Astrocyte (in vitro differentiated cells and primary cell): ENCODE results near the gene LIMK2. TPM values are rescaled to one million over a fixed set of nuclear protein-coding genes. Genes with fewer than 3 reads are reported as not detected.

Experiments used
- DNase-seq: peaks from one replicate; pipeline ENCODE4 v3.0.0-alpha.2; 2010; ENCODE audit warnings: low read depth
- FAIRE-seq: peaks from 2 replicates; lab custom pipeline; 2011; peaks lifted over from hg19 to GRCh38; lab: Jason Lieb, UNC
- H2AFZ ChIP-seq: 2 replicates; pipeline ENCODE4 v1.6.0; 2012; ENCODE audit warnings: low read depth, low read length, inconsistent platforms
- H3K27ac ChIP-seq: 2 replicates; pipeline ENCODE4 v1.5.1; 2011; ENCODE audit warnings: low read depth, low read length, inconsistent platforms
- H3K27me3 ChIP-seq: 2 replicates; pipeline ENCODE4 v1.6.0; 2011; ENCODE audit warnings: low read length, inconsistent platforms; ENCODE audit not compliant: insufficient read depth
- H3K36me3 ChIP-seq: 2 replicates; pipeline ENCODE4 v1.5.1; 2011; ENCODE audit warnings: low read length, inconsistent platforms; ENCODE audit not compliant: insufficient read depth
- H3K4me1 ChIP-seq: 2 replicates; pipeline ENCODE4 v1.5.1; 2011; ENCODE audit warnings: low read length, inconsistent platforms; ENCODE audit not compliant: insufficient read depth
- H3K4me2 ChIP-seq: 2 replicates; pipeline ENCODE4 v1.6.0; 2012; ENCODE audit warnings: low read length, inconsistent platforms
- H3K4me3 ChIP-seq: 2 replicates; pipeline ENCODE4 v1.5.1; 2011; ENCODE audit warnings: low read depth, mild to moderate bottlenecking, low read length, inconsistent platforms; ENCODE audit not compliant: insufficient read depth
- H3K79me2 ChIP-seq: 2 replicates; pipeline ENCODE4 v1.6.0; 2012; ENCODE audit warnings: mild to moderate bottlenecking, low read length, inconsistent platforms; ENCODE audit not compliant: insufficient read depth
- H3K9ac ChIP-seq: 2 replicates; pipeline ENCODE4 v1.6.0; 2012; ENCODE audit warnings: mild to moderate bottlenecking, low read length, inconsistent platforms
- H3K9me3 ChIP-seq: 2 replicates; pipeline ENCODE4 v1.5.1; 2012; ENCODE audit warnings: low read depth, mild to moderate bottlenecking, low read length, inconsistent platforms; ENCODE audit not compliant: insufficient read depth
- H4K20me1 ChIP-seq: 2 replicates; pipeline ENCODE4 v1.6.0; 2012; ENCODE audit warnings: low read length, inconsistent platforms; ENCODE audit not compliant: insufficient read depth
- H3K27ac Mint-ChIP-seq: one replicate; pipeline ENCODE4 v1.8.0; 2021; ENCODE audit warnings: mild to moderate bottlenecking, mixed read lengths; ENCODE audit not compliant: unreplicated experiment
- H3K27me3 Mint-ChIP-seq: one replicate; pipeline ENCODE4 v1.8.0; 2021; ENCODE audit warnings: low read depth, mixed read lengths; ENCODE audit not compliant: unreplicated experiment
- H3K36me3 Mint-ChIP-seq: one replicate; pipeline ENCODE4 v1.8.0; 2021; ENCODE audit warnings: low read depth, mixed read lengths; ENCODE audit not compliant: unreplicated experiment
- H3K4me1 Mint-ChIP-seq: one replicate; pipeline ENCODE4 v1.8.0; 2021; ENCODE audit warnings: low read depth, mixed read lengths; ENCODE audit not compliant: unreplicated experiment
- H3K4me3 Mint-ChIP-seq: one replicate; pipeline ENCODE4 v1.8.0; 2021; ENCODE audit warnings: mild to moderate bottlenecking, moderate library complexity, mixed read lengths; ENCODE audit not compliant: unreplicated experiment
- H3K9me3 Mint-ChIP-seq: one replicate; pipeline ENCODE4 v1.8.0; 2021; ENCODE audit warnings: mild to moderate bottlenecking, mixed read lengths; ENCODE audit not compliant: unreplicated experiment
- CTCF ChIP-seq: IDR thresholded peaks from 2 replicates; pipeline ENCODE4 v1.5.1; 2011; ENCODE audit warnings: low read depth, mild to moderate bottlenecking, inconsistent platforms, low read length, moderate library complexity; ENCODE audit not compliant: insufficient read depth
- EZH2 ChIP-seq: IDR thresholded peaks from 2 replicates; pipeline ENCODE4 v1.6.1; 2012; ENCODE audit warnings: mild to moderate bottlenecking, low read length, inconsistent platforms; ENCODE audit not compliant: insufficient read depth
- total RNA-seq: library from RNA; stranded (reverse); gene quantifications from 2 replicates; pipeline ENCODE4 v1.2.1, GENCODE V29; 2021

LIMK2 gene
- total RNA-seq, 1 donor from 2014 or later = 128 TPM

GRCh38 chr22:31327806-31328543 lies 115.9 kb downstream of the LIMK2 start:
- Histone ChIP-seq H3K27me3 (no peaks in the 10 kb centered on the region), H3K4me2 (no peak overlapping the region), H4K20me1 (peaks cover 24% of the 10 kb centered on the region), H3K9ac (no peak overlapping the region), H3K4me3 (no peak overlapping the region), H3K27ac (no peak overlapping the region), H2AFZ (no peak overlapping the region), H3K79me2 (no peaks in the 10 kb centered on the region), H3K36me3 (peaks cover 7% of the 10 kb centered on the region), H3K9me3 (no peaks in the 10 kb centered on the region), H3K4me1 (no peaks in the 10 kb centered on the region)
- no peak for DNase-seq
- peaks cover 44% of the 10 kb centered on the region for H3K36me3 Mint-ChIP-seq
- no peak for FAIRE-seq
- H3K27me3 Mint-ChIP-seq = no peaks in the 10 kb centered on the region
- H3K9me3 Mint-ChIP-seq = no peaks in the 10 kb centered on the region
- no peak for TF ChIP-seq EZH2
- no peak for TF ChIP-seq CTCF
- no peak overlapping the region for H3K4me3 Mint-ChIP-seq
- peak overlapping the region; percentile 14 for H3K27ac Mint-ChIP-seq
- H3K4me1 Mint-ChIP-seq = peaks cover 25% of the 10 kb centered on the region

GRCh38 chr22:31328544-31328960 lies 116.5 kb downstream of the LIMK2 start:
- H3K36me3 ChIP-seq = peaks cover 7% of the 10 kb centered on the region
- TF ChIP-seq EZH2 (no peak), CTCF (no peak)
- H3K4me2 ChIP-seq = no peak overlapping the region
- H3K4me3 ChIP-seq = no peak overlapping the region
- FAIRE-seq (no peak), DNase-seq (no peak)
- Mint-ChIP-seq H3K27me3 (no peaks in the 10 kb centered on the region), H3K36me3 (peaks cover 44% of the 10 kb centered on the region), H3K4me3 (no peak overlapping the region), H3K4me1 (peaks cover 30% of the 10 kb centered on the region), H3K9me3 (no peaks in the 10 kb centered on the region), H3K27ac (no peak overlapping the region)
- H4K20me1 ChIP-seq = peaks cover 26% of the 10 kb centered on the region
- H3K79me2 ChIP-seq = no peaks in the 10 kb centered on the region
- H2AFZ ChIP-seq = no peak overlapping the region
- no peak overlapping the region for H3K9ac ChIP-seq
- H3K27me3 ChIP-seq = no peaks in the 10 kb centered on the region
- no peaks in the 10 kb centered on the region for H3K9me3 ChIP-seq
- H3K27ac ChIP-seq = no peak overlapping the region
- H3K4me1 ChIP-seq = no peaks in the 10 kb centered on the region

GRCh38 chr22:31329029-31329428 lies 116.9 kb downstream of the LIMK2 start:
- Histone ChIP-seq H3K27me3 (no peaks in the 10 kb centered on the region), H4K20me1 (peaks cover 30% of the 10 kb centered on the region), H3K4me1 (no peaks in the 10 kb centered on the region), H3K9ac (no peak overlapping the region), H3K4me3 (no peak overlapping the region), H3K27ac (no peak overlapping the region), H3K4me2 (no peak overlapping the region), H3K36me3 (peaks cover 7% of the 10 kb centered on the region), H3K79me2 (no peaks in the 10 kb centered on the region), H3K9me3 (no peaks in the 10 kb centered on the region), H2AFZ (no peak overlapping the region)
- Mint-ChIP-seq H3K4me1 (peaks cover 31% of the 10 kb centered on the region), H3K9me3 (no peaks in the 10 kb centered on the region), H3K4me3 (no peak overlapping the region), H3K27me3 (no peaks in the 10 kb centered on the region), H3K36me3 (peaks cover 44% of the 10 kb centered on the region), H3K27ac (no peak overlapping the region)
- TF ChIP-seq EZH2 (no peak), CTCF (no peak)
- peak; percentile 30 for DNase-seq
- FAIRE-seq = no peak
